ENCODE measurements around the gene FAIM2. TPM values are rescaled to one million over a fixed set of nuclear protein-coding genes. Genes with fewer than 3 reads are reported as not detected.

FAIM2 gene
- total and polyA plus RNA-seq, 9 donors = under 0.01 to 19.3 (median 2.4) TPM

DNA sequence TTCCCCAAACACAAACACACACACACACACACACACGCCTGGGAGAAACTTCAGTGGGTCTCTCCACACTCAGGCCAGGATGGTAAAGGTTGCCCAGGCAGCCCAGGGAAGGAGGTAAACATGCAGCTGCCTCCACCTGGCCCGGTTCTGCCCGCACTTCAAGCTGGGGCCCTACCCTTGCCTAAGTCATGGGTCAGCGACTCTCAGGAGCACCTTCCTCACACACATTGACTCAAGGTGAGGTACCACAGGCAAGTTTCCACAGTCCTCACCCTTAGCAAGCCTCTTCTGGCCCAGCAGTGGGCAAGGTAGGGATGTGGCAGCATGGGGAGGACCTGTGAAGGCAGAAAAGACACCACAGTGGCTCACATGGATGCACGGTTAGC lies 14.1 kb upstream of the FAIM2 start:
- peak in 1 of 5 donors; percentile 23 for DNase-seq
- Histone ChIP-seq H3K4me1 (ENCODE audit: insufficient read depth) (peaks cover 6% of the 10 kb centered on the region), H3K9me3 (no peaks in the 10 kb centered on the region), H3K36me3 (no peaks in the 10 kb centered on the region), H3K27me3 (no peaks in the 10 kb centered on the region), H3K27ac (no peak overlapping the region), H3K4me3 (no peak overlapping the region)
- 83 to 96% (median 85%) methylated on average over 5 of the region's 5 CpGs for WGBS, 3 donors
- intact Hi-C loops (cut with DNase I) = no loop called here
- TF ChIP-seq POLR2A (IDR thresholded peaks at IDR 0.05) = no peak

DNA sequence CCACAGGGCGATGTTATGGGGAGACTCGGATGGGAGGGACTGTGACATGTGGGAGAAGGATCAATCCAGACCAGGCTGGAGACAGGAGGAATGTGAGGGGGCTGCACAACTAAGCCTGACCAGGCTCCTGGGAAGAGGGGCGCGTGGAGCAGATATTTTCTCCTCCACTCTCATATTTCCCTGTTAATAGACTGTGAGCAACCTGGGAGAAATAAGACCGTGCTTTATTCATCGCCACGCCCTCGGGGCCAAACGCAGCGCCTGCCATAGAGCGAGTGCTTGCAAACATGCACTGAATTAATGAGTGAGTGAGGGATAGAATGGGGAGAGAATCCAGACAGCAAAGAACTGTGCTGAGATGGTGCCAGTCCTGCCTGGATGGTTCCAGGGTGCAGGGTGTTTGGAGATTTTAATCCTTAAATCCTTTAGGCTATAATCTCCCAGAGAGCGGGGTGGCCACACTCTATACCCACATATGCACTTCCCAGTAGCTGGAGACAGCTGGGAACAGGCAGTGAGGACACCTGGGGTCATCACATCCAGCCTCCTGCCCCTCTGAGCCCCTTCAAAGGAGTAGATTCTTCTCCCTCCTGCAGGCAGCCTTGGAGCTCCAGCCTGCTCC lies 13.6 kb upstream of the FAIM2 start:
- no peaks in the 10 kb centered on the region for H3K27me3 ChIP-seq
- intact Hi-C loops (cut with DNase I) = no loop called here
- no peaks in the 10 kb centered on the region for H3K36me3 ChIP-seq
- H3K27ac ChIP-seq = no peak overlapping the region
- 83 to 89% (median 88%) methylated on average over 12 of the region's 12 CpGs for WGBS, 3 donors
- H3K9me3 ChIP-seq = no peaks in the 10 kb centered on the region
- DNase-seq = peak in 1 of 5 donors; percentile 10
- H3K4me1 ChIP-seq (ENCODE audit: insufficient read depth) = peaks cover 2% of the 10 kb centered on the region
- TF ChIP-seq POLR2A (IDR thresholded peaks at IDR 0.05) = no peak
- TF ChIP-seq, protein P1, sequence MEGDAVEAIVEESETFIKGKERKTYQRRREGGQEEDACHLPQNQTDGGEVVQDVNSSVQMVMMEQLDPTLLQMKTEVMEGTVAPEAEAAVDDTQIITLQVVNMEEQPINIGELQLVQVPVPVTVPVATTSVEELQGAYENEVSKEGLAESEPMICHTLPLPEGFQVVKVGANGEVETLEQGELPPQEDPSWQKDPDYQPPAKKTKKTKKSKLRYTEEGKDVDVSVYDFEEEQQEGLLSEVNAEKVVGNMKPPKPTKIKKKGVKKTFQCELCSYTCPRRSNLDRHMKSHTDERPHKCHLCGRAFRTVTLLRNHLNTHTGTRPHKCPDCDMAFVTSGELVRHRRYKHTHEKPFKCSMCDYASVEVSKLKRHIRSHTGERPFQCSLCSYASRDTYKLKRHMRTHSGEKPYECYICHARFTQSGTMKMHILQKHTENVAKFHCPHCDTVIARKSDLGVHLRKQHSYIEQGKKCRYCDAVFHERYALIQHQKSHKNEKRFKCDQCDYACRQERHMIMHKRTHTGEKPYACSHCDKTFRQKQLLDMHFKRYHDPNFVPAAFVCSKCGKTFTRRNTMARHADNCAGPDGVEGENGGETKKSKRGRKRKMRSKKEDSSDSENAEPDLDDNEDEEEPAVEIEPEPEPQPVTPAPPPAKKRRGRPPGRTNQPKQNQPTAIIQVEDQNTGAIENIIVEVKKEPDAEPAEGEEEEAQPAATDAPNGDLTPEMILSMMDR (IDR thresholded peaks at IDR 0.05) = no peak
- TF ChIP-seq EP300 (IDR thresholded peaks at IDR 0.05) = no peak
- H3K4me3 ChIP-seq = no peak overlapping the region

DNA sequence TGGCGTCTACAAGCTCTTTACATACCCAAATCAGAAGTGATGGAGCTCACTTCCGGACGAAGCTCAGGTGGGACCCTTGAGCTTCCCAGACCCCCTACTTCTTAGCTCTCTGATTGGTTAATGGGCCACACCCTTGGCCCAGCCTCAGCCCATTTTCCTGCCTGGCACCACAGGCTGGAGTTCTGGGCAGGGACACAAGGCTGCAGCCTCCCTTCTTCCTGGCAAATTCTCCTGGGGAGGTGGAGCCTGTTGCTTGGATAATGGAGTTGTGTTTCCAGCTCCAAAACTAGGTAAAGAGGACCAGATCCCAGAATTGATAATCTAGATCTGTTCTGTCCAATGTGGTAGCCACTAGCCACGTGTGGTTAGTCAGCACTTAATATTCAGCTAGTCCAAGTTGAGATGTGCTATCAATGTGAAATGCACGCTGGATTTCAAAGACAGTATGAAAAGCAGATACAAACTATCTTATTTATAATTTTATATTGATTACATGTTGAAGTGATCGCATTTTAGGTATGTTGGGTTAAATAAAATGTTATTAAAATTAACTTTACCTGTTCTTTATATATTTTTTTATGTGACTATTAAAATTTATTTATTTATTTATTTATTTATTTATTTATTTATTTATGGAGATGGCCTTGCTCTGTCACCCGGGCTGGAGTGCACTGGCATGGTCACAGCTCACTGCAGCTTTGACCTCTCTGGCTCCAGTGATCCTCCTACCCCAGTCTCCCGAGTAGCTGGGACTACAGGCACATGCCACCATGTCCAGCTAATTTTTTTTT lies 12.6 kb upstream of the FAIM2 start:
- TF ChIP-seq EP300 (IDR thresholded peaks at IDR 0.05) (no peak), POLR2A (IDR thresholded peaks at IDR 0.05) (no peak)
- TF ChIP-seq, protein P1 (IDR thresholded peaks at IDR 0.05) = no peak
- WGBS, 3 donors = 75 to 84% (median 76%) methylated on average over 8 of the region's 8 CpGs
- Histone ChIP-seq H3K4me3 (no peak overlapping the region), H3K27ac (no peak overlapping the region), H3K27me3 (no peaks in the 10 kb centered on the region), H3K9me3 (no peaks in the 10 kb centered on the region), H3K36me3 (no peaks in the 10 kb centered on the region), H3K4me1 (ENCODE audit: insufficient read depth) (no peaks in the 10 kb centered on the region)
- DNase-seq = peak in 1 of 5 donors; percentile 13
- intact Hi-C loops (cut with DNase I) = no loop called here

DNA sequence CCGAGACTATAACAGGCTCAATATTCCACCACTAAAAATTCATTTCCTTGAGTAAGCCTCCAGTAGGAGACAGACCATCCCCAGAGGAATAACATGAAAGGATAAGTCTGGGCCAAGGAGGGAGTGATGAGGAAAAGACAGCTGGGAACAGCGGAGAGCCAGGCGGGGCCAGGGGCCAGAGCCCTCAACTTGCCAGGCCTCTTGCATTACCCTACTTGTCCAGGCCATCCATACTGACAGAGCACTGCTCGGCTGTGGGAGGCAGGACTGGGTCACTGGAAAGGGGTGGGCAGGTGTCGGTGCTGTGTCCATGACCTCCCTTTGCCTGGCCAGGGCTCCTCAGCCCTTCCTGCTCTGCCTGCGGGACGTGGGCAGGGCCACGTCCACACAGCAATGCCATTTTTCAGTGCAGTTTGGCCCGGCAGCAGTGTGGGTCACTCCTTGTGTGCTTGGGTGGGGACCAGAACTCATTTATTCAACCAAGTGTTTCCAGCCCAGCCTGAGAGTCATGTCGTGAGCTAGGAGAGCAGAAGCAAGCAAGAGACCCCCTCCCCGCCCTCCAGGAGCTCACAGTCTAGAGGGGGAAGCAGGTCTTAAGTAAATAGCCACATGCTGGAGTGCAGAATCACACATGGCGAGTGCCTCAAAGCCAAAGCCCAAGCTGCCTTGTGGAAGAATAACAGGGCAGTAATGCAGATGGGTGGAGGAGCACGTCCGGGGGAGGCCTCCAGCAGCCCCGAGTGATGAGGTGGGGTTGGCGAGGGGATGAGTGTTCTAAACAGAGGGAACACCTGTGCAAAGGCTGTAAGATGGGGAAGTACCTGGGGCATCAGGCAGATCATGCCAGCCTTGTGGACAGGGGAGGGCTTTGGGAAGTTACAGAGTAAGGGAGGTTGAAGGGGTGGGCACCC lies 8.9 kb upstream of the FAIM2 start:
- 70 to 83% (median 80%) methylated on average over 16 of the region's 16 CpGs for WGBS, 3 donors
- TF ChIP-seq, protein P1 (IDR thresholded peaks at IDR 0.05) = no peak
- TF ChIP-seq EP300 (IDR thresholded peaks at IDR 0.05) (no peak), POLR2A (IDR thresholded peaks at IDR 0.05) (no peak)
- intact Hi-C loops (cut with DNase I) = no loop called here

More for the DNA sequence above, 8.9 kb upstream of the FAIM2 start:
- Histone ChIP-seq H3K27ac (no peak overlapping the region), H3K4me1 (ENCODE audit: insufficient read depth) (no peaks in the 10 kb centered on the region), H3K27me3 (no peaks in the 10 kb centered on the region), H3K36me3 (no peaks in the 10 kb centered on the region), H3K4me3 (no peak overlapping the region), H3K9me3 (no peaks in the 10 kb centered on the region)
- DNase-seq = peak in 1 of 5 donors; percentile 22
